Brain microvascular endothelial cell (primary cell): ENCODE data around the gene KANSL1.

Experiments
- DNase-seq: peaks from one replicate; pipeline ENCODE4 v3.0.0-alpha.2; 2020
- H3K27ac ChIP-seq: fragments of 250-450 bp; sonication (Bioruptor Pico); 2 replicates; pipeline ENCODE4 v1.5.1; 2020; ENCODE audit warnings: mild to moderate bottlenecking, moderate library complexity
- H3K27me3 ChIP-seq: fragments of 250-450 bp; sonication (Bioruptor Pico); replicated peaks from 2 replicates; pipeline ENCODE4 v1.5.1; 2020; ENCODE audit warnings: mild to moderate bottlenecking
- H3K36me3 ChIP-seq: fragments of 250-450 bp; sonication (Bioruptor Pico); replicated peaks from 2 replicates; pipeline ENCODE4 v1.5.1; 2020; ENCODE audit warnings: mild to moderate bottlenecking
- H3K4me3 ChIP-seq: 2 replicates; pipeline ENCODE4 v1.5.1; 2011; ENCODE audit warnings: low read depth, mild to moderate bottlenecking, control low read depth, low read length, moderate library complexity
- in situ Hi-C: cut with HindIII; loops from 2 replicates; pipeline ENCODE4 v1.10.0; 2017; ENCODE audit warnings: low sequenced_read_pairs, low pct_ligation_motif_present
- TF ChIP-seq, protein P1 (sequence below): IDR thresholded peaks from 2 replicates; pipeline ENCODE4 v1.5.1; 2011; ENCODE audit warnings: low read depth, mild to moderate bottlenecking, moderate library complexity, low read length, control low read depth, inconsistent platforms; ENCODE audit errors: missing control alignments

KANSL1 gene

DNA sequence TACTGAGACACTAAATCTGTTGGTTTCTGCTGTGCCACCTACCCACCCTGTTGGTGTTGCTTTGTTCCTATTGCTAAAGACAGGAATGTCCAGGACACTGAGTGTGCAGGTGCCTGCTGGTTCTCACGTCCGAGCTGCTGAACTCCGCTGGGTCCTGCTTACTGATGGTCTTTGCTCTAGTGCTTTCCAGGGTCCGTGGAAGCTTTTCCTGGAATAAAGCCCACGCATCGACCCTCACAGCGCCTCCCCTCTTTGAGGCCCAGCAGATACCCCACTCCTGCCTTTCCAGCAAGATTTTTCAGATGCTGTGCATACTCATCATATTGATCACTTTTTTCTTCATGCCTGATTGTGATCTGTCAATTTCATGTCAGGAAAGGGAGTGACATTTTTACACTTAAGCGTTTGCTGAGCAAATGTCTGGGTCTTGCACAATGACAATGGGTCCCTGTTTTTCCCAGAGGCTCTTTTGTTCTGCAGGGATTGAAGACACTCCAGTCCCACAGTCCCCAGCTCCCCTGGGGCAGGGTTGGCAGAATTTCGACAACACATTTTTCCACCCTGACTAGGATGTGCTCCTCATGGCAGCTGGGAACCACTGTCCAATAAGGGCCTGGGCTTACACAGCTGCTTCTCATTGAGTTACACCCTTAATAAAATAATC is 179.6 kb downstream of the KANSL1 start:
- no peak overlapping the region for H3K4me3 ChIP-seq
- no peaks in the 10 kb centered on the region for H3K36me3 ChIP-seq
- TF ChIP-seq, protein P1, sequence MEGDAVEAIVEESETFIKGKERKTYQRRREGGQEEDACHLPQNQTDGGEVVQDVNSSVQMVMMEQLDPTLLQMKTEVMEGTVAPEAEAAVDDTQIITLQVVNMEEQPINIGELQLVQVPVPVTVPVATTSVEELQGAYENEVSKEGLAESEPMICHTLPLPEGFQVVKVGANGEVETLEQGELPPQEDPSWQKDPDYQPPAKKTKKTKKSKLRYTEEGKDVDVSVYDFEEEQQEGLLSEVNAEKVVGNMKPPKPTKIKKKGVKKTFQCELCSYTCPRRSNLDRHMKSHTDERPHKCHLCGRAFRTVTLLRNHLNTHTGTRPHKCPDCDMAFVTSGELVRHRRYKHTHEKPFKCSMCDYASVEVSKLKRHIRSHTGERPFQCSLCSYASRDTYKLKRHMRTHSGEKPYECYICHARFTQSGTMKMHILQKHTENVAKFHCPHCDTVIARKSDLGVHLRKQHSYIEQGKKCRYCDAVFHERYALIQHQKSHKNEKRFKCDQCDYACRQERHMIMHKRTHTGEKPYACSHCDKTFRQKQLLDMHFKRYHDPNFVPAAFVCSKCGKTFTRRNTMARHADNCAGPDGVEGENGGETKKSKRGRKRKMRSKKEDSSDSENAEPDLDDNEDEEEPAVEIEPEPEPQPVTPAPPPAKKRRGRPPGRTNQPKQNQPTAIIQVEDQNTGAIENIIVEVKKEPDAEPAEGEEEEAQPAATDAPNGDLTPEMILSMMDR: no peak
- peak; percentile 20 for DNase-seq
- no peak overlapping the region for H3K27ac ChIP-seq
- H3K27me3 ChIP-seq: no peaks in the 10 kb centered on the region
- in situ Hi-C loops: no loop called here

DNA sequence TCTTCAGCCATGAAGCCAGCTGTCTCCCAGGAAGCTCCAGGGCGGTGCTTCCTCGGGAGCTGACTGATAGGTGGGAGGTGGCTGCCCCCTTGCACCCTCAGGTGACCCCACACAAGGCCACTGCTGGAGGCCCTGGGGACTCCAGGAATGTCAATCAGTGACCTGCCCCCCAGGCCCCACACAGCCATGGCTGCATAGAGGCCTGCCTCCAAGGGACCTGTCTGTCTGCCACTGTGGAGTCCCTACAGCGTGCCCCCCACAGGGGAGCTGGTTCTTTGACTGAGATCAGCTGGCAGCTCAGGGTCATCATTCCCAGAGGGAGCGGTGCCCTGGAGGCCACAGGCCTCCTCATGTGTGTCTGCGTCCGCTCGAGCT is 180.1 kb downstream of the KANSL1 start:
- TF ChIP-seq, protein P1: no peak
- H3K27me3 ChIP-seq: no peaks in the 10 kb centered on the region
- H3K4me3 ChIP-seq: no peak overlapping the region
- no peaks in the 10 kb centered on the region for H3K36me3 ChIP-seq
- no peak overlapping the region for H3K27ac ChIP-seq
- in situ Hi-C loops: no loop called here
- no peak for DNase-seq

DNA sequence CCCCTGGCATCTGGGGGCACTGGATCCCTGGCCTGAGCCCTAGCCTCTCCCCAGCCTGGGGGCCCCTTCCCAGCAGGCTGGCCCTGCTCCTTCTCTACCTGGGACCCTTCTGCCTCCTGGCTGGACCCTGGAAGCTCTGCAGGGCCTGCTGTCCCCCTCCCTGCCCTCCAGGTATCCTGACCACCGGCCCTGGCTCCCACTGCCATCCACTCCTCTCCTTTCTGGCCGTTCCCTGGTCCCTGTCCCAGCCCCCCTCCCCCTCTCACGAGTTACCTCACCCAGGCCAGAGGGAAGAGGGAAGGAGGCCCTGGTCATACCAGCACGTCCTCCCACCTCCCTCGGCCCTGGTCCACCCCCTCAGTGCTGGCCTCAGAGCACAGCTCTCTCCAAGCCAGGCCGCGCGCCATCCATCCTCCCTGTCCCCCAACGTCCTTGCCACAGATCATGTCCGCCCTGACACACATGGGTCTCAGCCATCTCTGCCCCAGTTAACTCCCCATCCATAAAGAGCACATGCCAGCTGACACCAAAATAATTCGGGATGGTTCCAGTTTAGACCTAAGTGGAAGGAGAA is 180.6 kb downstream of the KANSL1 start:
- in situ Hi-C loops: no loop called here
- DNase-seq: no peak

DNA sequence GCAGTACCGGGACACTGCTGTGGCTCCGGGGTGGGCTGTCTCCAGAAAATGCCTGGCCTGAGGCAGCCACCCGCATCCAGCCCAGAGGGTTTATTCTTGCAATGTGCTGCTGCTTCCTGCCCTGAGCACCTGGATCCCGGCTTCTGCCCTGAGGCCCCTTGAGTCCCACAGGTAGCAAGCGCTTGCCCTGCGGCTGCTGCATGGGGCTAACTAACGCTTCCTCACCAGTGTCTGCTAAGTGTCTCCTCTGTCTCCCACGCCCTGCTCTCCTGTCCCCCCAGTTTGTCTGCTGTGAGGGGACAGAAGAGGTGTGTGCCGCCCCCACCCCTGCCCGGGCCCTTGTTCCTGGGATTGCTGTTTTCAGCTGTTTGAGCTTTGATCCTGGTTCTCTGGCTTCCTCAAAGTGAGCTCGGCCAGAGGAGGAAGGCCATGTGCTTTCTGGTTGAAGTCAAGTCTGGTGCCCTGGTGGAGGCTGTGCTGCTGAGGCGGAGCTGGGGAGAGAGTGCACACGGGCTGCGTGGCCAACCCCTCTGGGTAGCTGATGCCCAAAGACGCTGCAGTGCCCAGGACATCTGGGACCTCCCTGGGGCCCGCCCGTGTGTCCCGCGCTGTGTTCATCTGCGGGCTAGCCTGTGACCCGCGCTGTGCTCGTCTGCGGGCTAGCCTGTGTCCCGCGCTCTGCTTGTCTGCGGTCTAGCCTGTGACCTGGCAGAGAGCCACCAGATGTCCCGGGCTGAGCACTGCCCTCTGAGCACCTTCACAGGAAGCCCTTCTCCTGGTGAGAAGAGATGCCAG is 181.3 kb downstream of the KANSL1 start:
- Histone ChIP-seq H3K27me3 (no peaks in the 10 kb centered on the region), H3K27ac (no peak overlapping the region), H3K4me3 (no peak overlapping the region), H3K36me3 (no peaks in the 10 kb centered on the region)
- in situ Hi-C loops: no loop called here
- no peak for DNase-seq
- TF ChIP-seq, protein P1: no peak

More for the DNA sequence above, 180.6 kb downstream of the KANSL1 start:
- Histone ChIP-seq H3K27ac (no peak overlapping the region), H3K36me3 (no peaks in the 10 kb centered on the region), H3K27me3 (no peaks in the 10 kb centered on the region), H3K4me3 (no peak overlapping the region)
- TF ChIP-seq, protein P1: no peak

DNA sequence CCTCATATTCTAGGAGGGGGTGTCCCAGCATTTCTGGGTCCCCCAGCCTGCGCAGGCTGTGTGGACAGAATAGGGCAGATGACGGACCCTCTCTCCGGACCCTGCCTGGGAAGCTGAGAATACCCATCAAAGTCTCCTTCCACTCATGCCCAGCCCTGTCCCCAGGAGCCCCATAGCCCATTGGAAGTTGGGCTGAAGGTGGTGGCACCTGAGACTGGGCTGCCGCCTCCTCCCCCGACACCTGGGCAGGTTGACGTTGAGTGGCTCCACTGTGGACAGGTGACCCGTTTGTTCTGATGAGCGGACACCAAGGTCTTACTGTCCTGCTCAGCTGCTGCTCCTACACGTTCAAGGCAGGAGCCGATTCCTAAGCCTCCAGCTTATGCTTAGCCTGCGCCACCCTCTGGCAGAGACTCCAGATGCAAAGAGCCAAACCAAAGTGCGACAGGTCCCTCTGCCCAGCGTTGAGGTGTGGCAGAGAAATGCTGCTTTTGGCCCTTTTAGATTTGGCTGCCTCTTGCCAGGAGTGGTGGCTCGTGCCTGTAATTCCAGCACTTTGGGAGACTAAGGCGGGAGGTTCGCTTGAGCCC is 182.5 kb downstream of the KANSL1 start:
- Histone ChIP-seq H3K4me3 (no peak overlapping the region), H3K27me3 (no peaks in the 10 kb centered on the region), H3K27ac (no peak overlapping the region), H3K36me3 (no peaks in the 10 kb centered on the region)
- DNase-seq: no peak
- in situ Hi-C loops: no loop called here
- TF ChIP-seq, protein P1: peak; percentile 1
